LNCaP clone FGC (cell line): Measurements from ENCODE around the gene GADD45G.

Experiments used
- DNase-seq: peaks from one replicate; pipeline ENCODE4 v3.0.0-alpha.2; 2011; ENCODE audit warnings: low read depth
- H3K4me3 ChIP-seq: 2 replicates; pipeline ENCODE4 v1.5.1; 2011; ENCODE audit warnings: mild to moderate bottlenecking, low read depth, low read length, control low read depth
- TF ChIP-seq, protein P1 (sequence below): IDR thresholded peaks from 2 replicates; pipeline ENCODE4 v1.5.1; 2012; ENCODE audit warnings: mild to moderate bottlenecking; ENCODE audit not compliant: control insufficient read depth, insufficient read depth; ENCODE audit errors: extremely low read depth

GADD45G gene

DNA sequence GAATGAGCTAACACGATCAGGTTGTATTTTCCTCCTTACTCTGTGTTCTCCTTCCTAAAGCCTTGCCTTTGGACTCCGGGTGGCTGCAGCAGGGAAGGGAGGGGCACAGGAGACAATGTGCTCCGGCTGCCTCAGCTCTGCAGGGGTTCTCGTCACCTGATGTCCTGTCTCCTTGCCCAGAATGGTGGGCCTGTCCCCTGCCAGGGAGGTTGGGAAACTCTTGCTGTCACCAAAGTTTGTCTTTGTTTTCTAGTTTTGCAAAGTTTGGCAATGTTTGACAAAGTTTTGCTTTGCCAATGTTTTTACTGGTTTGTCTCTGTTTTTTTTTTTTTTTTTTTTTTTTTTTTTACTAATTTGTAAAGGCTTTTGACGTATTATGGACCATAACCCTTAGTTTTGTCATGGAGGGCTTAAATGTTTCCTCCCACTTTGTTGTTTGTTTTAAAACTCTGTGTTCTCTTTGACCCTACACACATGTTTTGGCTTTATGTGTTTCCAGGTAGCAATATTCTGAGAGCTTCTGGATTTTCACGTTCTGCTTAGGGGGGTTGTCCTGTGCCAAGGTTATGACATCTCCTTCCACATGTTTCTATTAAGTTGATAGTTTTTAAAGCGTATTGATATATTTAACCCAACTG is 49.3 kb downstream of the GADD45G start:
- TF ChIP-seq, protein P1, sequence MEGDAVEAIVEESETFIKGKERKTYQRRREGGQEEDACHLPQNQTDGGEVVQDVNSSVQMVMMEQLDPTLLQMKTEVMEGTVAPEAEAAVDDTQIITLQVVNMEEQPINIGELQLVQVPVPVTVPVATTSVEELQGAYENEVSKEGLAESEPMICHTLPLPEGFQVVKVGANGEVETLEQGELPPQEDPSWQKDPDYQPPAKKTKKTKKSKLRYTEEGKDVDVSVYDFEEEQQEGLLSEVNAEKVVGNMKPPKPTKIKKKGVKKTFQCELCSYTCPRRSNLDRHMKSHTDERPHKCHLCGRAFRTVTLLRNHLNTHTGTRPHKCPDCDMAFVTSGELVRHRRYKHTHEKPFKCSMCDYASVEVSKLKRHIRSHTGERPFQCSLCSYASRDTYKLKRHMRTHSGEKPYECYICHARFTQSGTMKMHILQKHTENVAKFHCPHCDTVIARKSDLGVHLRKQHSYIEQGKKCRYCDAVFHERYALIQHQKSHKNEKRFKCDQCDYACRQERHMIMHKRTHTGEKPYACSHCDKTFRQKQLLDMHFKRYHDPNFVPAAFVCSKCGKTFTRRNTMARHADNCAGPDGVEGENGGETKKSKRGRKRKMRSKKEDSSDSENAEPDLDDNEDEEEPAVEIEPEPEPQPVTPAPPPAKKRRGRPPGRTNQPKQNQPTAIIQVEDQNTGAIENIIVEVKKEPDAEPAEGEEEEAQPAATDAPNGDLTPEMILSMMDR: no peak
- no peak overlapping the region for H3K4me3 ChIP-seq
- no peak for DNase-seq

DNA sequence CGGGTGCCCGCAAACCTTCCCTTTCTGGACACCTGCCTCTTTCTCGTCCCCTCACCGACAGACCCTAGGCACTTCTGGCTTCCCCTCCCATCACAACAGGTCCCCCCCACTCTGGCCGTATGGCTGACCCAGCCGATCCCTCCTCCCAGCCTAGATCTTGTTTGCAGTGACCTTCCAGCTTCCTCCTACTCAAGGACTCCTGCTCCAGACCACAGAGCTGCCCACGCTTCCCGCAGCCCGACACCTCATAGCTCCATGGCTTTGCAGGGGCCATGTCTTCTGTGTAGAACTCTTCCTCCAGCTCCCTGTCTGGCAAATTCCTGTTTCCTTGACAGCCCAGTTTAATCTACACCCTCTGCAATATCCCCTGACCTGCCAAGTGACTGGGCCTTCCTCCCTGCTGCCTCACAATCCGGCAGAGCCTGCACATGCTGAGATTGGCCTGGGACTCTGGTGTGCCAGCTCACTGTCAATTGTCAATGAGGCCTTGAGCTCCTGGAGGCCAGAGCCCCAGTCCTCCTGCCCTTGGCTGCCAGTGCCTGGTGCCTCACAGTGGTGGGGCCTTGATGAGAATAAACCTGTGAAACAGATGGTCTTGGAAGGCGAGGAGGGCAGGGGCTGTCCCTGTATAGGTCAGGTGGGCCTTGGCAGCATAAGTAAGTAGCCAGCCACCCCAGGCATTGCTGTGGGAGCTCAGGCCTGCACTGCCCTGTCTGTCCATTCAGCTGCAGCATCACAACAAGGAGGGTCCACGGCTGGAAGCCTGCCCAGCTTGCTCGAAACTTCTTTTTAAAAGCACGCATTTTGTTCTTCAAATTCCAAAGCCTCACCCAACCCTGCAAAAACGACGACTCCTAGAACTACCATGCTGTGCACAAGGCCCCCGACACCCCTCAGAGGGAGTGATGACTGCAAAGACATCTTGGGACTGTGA is 50.5 kb downstream of the GADD45G start:
- no peak for DNase-seq
- TF ChIP-seq, protein P1: no peak
- no peak overlapping the region for H3K4me3 ChIP-seq
